NCI-H446 (cell line): ENCODE measurements around the gene CNTNAP2.

Source experiments
- DNase-seq, 2 experiments: peaks; one replicate each; lab custom pipeline; 2025; lab: John Stamatoyannopoulos, UW

The CNTNAP2 gene

GRCh38 chr7:148148456-148148855 is 2031.9 kb downstream of the CNTNAP2 start:
- DNase-seq, result no peak

GRCh38 chr7:148149730-148150129 is 2033.1 kb downstream of the CNTNAP2 start:
- DNase-seq, result no peak

GRCh38 chr7:148151778-148152177 is 2035.2 kb downstream of the CNTNAP2 start:
- no peak for DNase-seq

GRCh38 chr7:148153616-148154284 is 2037.1 kb downstream of the CNTNAP2 start:
- peak; percentile 39 to 91 for DNase-seq

GRCh38 chr7:148155000-148155399 is 2038.4 kb downstream of the CNTNAP2 start:
- peak in 1 of 2 experiments; percentile 5 for DNase-seq

GRCh38 chr7:148155826-148156225 is 2039.2 kb downstream of the CNTNAP2 start:
- DNase-seq, result no peak

- no peak for DNase-seq
Observed at GRCh38 chr7:148156233-148156632, 2039.6 kb downstream of the CNTNAP2 start.

GRCh38 chr7:148159331-148159730 is 2042.7 kb downstream of the CNTNAP2 start:
- no peak for DNase-seq

- DNase-seq, result no peak
Observed at GRCh38 chr7:148161776-148162175, 2045.2 kb downstream of the CNTNAP2 start.

GRCh38 chr7:148162808-148163207 is 2046.2 kb downstream of the CNTNAP2 start:
- no peak for DNase-seq

GRCh38 chr7:148163246-148163645 is 2046.6 kb downstream of the CNTNAP2 start:
- DNase-seq, result no peak

GRCh38 chr7:148172920-148173319 is 2056.3 kb downstream of the CNTNAP2 start:
- no peak for DNase-seq

- DNase-seq, result no peak
Observed at GRCh38 chr7:148173369-148173768, 2056.8 kb downstream of the CNTNAP2 start.

GRCh38 chr7:148174376-148174775 is 2057.8 kb downstream of the CNTNAP2 start:
- DNase-seq, result no peak

GRCh38 chr7:148175512-148175911 is 2058.9 kb downstream of the CNTNAP2 start:
- no peak for DNase-seq

- DNase-seq, result no peak
Observed at GRCh38 chr7:148177972-148178371, 2061.4 kb downstream of the CNTNAP2 start.

- no peak for DNase-seq
Observed at GRCh38 chr7:148180075-148180474, 2063.5 kb downstream of the CNTNAP2 start.

- DNase-seq, result no peak
Observed at GRCh38 chr7:148182264-148182663, 2065.7 kb downstream of the CNTNAP2 start.

- DNase-seq, result peak in 1 of 2 experiments; percentile 19
Observed at GRCh38 chr7:148185041-148185440, 2068.4 kb downstream of the CNTNAP2 start.

- no peak for DNase-seq
Observed at GRCh38 chr7:148187471-148187870, 2070.9 kb downstream of the CNTNAP2 start.

GRCh38 chr7:148191391-148192065 is 2074.9 kb downstream of the CNTNAP2 start:
- DNase-seq, result peak; percentile 14 to 58

GRCh38 chr7:148192491-148192890 is 2075.9 kb downstream of the CNTNAP2 start:
- DNase-seq, result no peak

GRCh38 chr7:148201992-148202391 is 2085.4 kb downstream of the CNTNAP2 start:
- DNase-seq, result no peak
